Osteoblast (primary cell): ENCODE measurements around the gene UNC45B. TPM values are rescaled to one million over a fixed set of nuclear protein-coding genes. Genes with fewer than 3 reads are reported as not detected.
"Not testable (repeated sequence)": the region's sequence is repeated elsewhere in the genome, so short reads cannot be mapped to it uniquely, and the experiment has no call there.

ENCODE experiments used
- DNase-seq: peaks from one replicate; pipeline ENCODE4 v3.0.0; 2011; ENCODE audit warnings: low spot score, mixed read lengths; ENCODE audit not compliant: insufficient read length; ENCODE audit errors: missing footprints
- H2AFZ ChIP-seq: 2 replicates; pipeline ENCODE4 v1.6.0; 2011; ENCODE audit warnings: mild to moderate bottlenecking, low read length
- H3K27ac ChIP-seq: 2 replicates; pipeline ENCODE4 v1.5.1; 2011; ENCODE audit warnings: mild to moderate bottlenecking, low read depth, low read length, moderate library complexity
- H3K27me3 ChIP-seq: 2 replicates; pipeline ENCODE4 v1.6.0; 2012; ENCODE audit warnings: mild to moderate bottlenecking, control low read depth, inconsistent platforms, low read length, moderate library complexity; ENCODE audit not compliant: insufficient read depth
- H3K36me3 ChIP-seq: 2 replicates; pipeline ENCODE4 v1.5.1; 2011; ENCODE audit warnings: mild to moderate bottlenecking, low read length, control low read depth, moderate library complexity; ENCODE audit not compliant: insufficient read depth
- H3K4me1 ChIP-seq: 2 replicates; pipeline ENCODE4 v1.5.1; 2011; ENCODE audit warnings: mild to moderate bottlenecking, low read length, control low read depth, moderate library complexity; ENCODE audit not compliant: insufficient read depth
- H3K4me2 ChIP-seq: 2 replicates; pipeline ENCODE4 v1.6.0; 2011; ENCODE audit warnings: mild to moderate bottlenecking, low read length; ENCODE audit not compliant: insufficient read depth
- H3K4me3 ChIP-seq: fragments of 200-600 bp; sonication (generic); 3 replicates; pipeline ENCODE4 v1.5.1; 2012; ENCODE audit warnings: mild to moderate bottlenecking, low read length, inconsistent platforms; ENCODE audit not compliant: insufficient read depth
- H3K79me2 ChIP-seq: 2 replicates; pipeline ENCODE4 v1.6.0; 2012; ENCODE audit warnings: mild to moderate bottlenecking, low read length, control low read depth, inconsistent platforms; ENCODE audit not compliant: insufficient read depth
- H3K9me3 ChIP-seq: 2 replicates; pipeline ENCODE4 v1.5.1; 2011; ENCODE audit warnings: low read depth, low read length, control low read depth
- H4K20me1 ChIP-seq: 2 replicates; pipeline ENCODE4 v1.6.0; 2012; ENCODE audit warnings: mild to moderate bottlenecking, low read length, control low read depth; ENCODE audit not compliant: insufficient read depth
- CTCF ChIP-seq: IDR thresholded peaks from 2 replicates; pipeline ENCODE4 v1.5.1; 2011; ENCODE audit warnings: mild to moderate bottlenecking, low read depth, low read length, moderate library complexity; ENCODE audit errors: extremely low read depth
- total RNA-seq: library from RNA; depleted of rRNA; stranded (reverse); fragments of >200 nt; gene quantifications from 2 replicates; pipeline ENCODE4 v1.2.3, GENCODE V29; 2012

The UNC45B gene
- total RNA-seq, 1 donor = not detected

GRCh38 chr17:35174835-35175334 lies 27.3 kb downstream of the UNC45B start:
- Histone ChIP-seq H3K27ac (no peak overlapping the region), H3K9me3 (no peaks in the 10 kb centered on the region), H3K27me3 (no peaks in the 10 kb centered on the region), H4K20me1 (no peaks in the 10 kb centered on the region), H3K36me3 (no peaks in the 10 kb centered on the region), H3K4me2 (no peak overlapping the region), H3K4me3 (no peak overlapping the region), H3K79me2 (no peaks in the 10 kb centered on the region), H2AFZ (no peak overlapping the region), H3K4me1 (peaks cover 6% of the 10 kb centered on the region)
- TF ChIP-seq CTCF = no peak
- no peak for DNase-seq

GRCh38 chr17:35175638-35176415 lies 28.2 kb downstream of the UNC45B start:
- no peaks in the 10 kb centered on the region for H3K36me3 ChIP-seq
- DNase-seq = no peak
- H3K4me1 ChIP-seq = peaks cover 6% of the 10 kb centered on the region
- no peak overlapping the region for H2AFZ ChIP-seq
- H3K27me3 ChIP-seq = no peaks in the 10 kb centered on the region
- no peaks in the 10 kb centered on the region for H4K20me1 ChIP-seq
- no peaks in the 10 kb centered on the region for H3K9me3 ChIP-seq
- no peak overlapping the region for H3K4me3 ChIP-seq
- no peak overlapping the region for H3K4me2 ChIP-seq
- no peak for TF ChIP-seq CTCF
- no peaks in the 10 kb centered on the region for H3K79me2 ChIP-seq
- no peak overlapping the region for H3K27ac ChIP-seq

GRCh38 chr17:35176897-35177296 lies 29.3 kb downstream of the UNC45B start:
- H3K27me3 ChIP-seq = no peaks in the 10 kb centered on the region
- H3K27ac ChIP-seq = no peak overlapping the region
- DNase-seq = no peak
- H3K4me3 ChIP-seq = no peak overlapping the region
- no peaks in the 10 kb centered on the region for H3K9me3 ChIP-seq
- H3K4me1 ChIP-seq = peaks cover 2% of the 10 kb centered on the region
- no peak overlapping the region for H3K4me2 ChIP-seq
- TF ChIP-seq CTCF = no peak
- no peak overlapping the region for H2AFZ ChIP-seq
- H3K79me2 ChIP-seq = no peaks in the 10 kb centered on the region
- H3K36me3 ChIP-seq = no peaks in the 10 kb centered on the region
- H4K20me1 ChIP-seq = no peaks in the 10 kb centered on the region

- not testable (repeated sequence) for H3K36me3 ChIP-seq, H3K9me3 ChIP-seq, H3K79me2 ChIP-seq, H3K27me3 ChIP-seq, H3K27ac ChIP-seq, H3K4me2 ChIP-seq, H4K20me1 ChIP-seq, H3K4me1 ChIP-seq, DNase-seq, H2AFZ ChIP-seq, H3K4me3 ChIP-seq
Observed at GRCh38 chr17:35179379-35179778, 31.8 kb downstream of the UNC45B start.
